SK-N-SH (cell line): ENCODE data around the gene THOP1.

Source experiments
- CHD2 ChIP-seq: fragments of 150-350 bp; IDR thresholded peaks from 2 replicates; pipeline ENCODE4 v1.6.1; 2018; ENCODE audit warnings: low read length; ENCODE audit not compliant: partially characterized antibody
- CTCF ChIP-seq: fragments of 200-600 bp; sonication (generic); IDR thresholded peaks from 2 replicates; pipeline ENCODE4 v1.6.1; 2017; ENCODE audit warnings: antibody characterized with exemption, mild to moderate bottlenecking, moderate library complexity
- ELF1 ChIP-seq: IDR thresholded peaks from 2 replicates; pipeline ENCODE4 v1.4.0; 2012
- EP300 ChIP-seq, 2 experiments: IDR thresholded peaks; 2 replicates each; pipeline versions ENCODE4 v1.4.0 to v1.6.1; 2012; ENCODE audit warnings: borderline replicate concordance in 1 of 2, low read depth in 1 of 2, low read length in 1 of 2
- EZH2phosphoT487 ChIP-seq: fragments of 200-600 bp; sonication (generic); IDR thresholded peaks from 2 replicates; pipeline ENCODE4 v1.6.1; 2017; ENCODE audit warnings: low read depth, mixed run types, mild to moderate bottlenecking, antibody characterized with exemption, moderate library complexity, borderline replicate concordance
- IRF3 ChIP-seq: fragments of 150-350 bp; IDR thresholded peaks from 2 replicates; pipeline ENCODE4 v1.6.1; 2016; ENCODE audit warnings: mild to moderate bottlenecking, low read depth, low read length
- MEF2A ChIP-seq: IDR thresholded peaks from 2 replicates; pipeline ENCODE4 v1.4.0; 2012; ENCODE audit warnings: low read depth, borderline replicate concordance
- RAD21 ChIP-seq: IDR thresholded peaks from 2 replicates; pipeline ENCODE4 v1.6.1; 2012; ENCODE audit warnings: mild to moderate bottlenecking, low read length
- RXRA ChIP-seq: IDR thresholded peaks from 2 replicates; pipeline ENCODE4 v1.4.0; 2012; ENCODE audit warnings: low read depth, mild to moderate bottlenecking, borderline replicate concordance
- TAF1 ChIP-seq: IDR thresholded peaks from 2 replicates; pipeline ENCODE4 v1.6.1; 2012; ENCODE audit warnings: low read depth, mild to moderate bottlenecking, low read length, moderate library complexity, borderline replicate concordance
- TEAD4 ChIP-seq: IDR thresholded peaks from 2 replicates; pipeline ENCODE4 v1.4.0; 2012; ENCODE audit warnings: mild to moderate bottlenecking, borderline replicate concordance; ENCODE audit not compliant: insufficient read depth
- ZBTB33 ChIP-seq: IDR thresholded peaks from 2 replicates; pipeline ENCODE4 v1.4.0; 2012; ENCODE audit warnings: low read depth, borderline replicate concordance

GRCh38 chr19:2771786-2772674 lies 13.3 kb upstream of the THOP1 start:
- TF ChIP-seq TAF1 (no peak), CTCF (no peak), RXRA (no peak), EP300 (IDR thresholded peaks at IDR 0.05; ENCODE audit: borderline replicate concordance in 1 of 2, low read depth in 1 of 2, low read length in 1 of 2) (no peak), EZH2phosphoT487 (no peak), ELF1 (no peak), CHD2 (no peak), MEF2A (no peak), RAD21 (no peak), TEAD4 (no peak), IRF3 (no peak), ZBTB33 (no peak)
